ENCODE results near the gene EPB41L4B.

GRCh38 chr9:109166171-109166770 is 154.6 kb downstream of the EPB41L4B start:
- no peak for TF ChIP-seq CTCF (conservative IDR thresholded peaks at IDR 0.05; ENCODE audit: low read depth, low read length)
- no peak for TF ChIP-seq USF2 (IDR thresholded peaks at IDR 0.05; ENCODE audit: low read depth, low read length)
- TF ChIP-seq MXI1 (IDR thresholded peaks at IDR 0.05; ENCODE audit: borderline replicate concordance, low read depth, low read length): no peak
- no peak for TF ChIP-seq RFX5 (IDR thresholded peaks at IDR 0.05; ENCODE audit: low read depth, low read length)
- TF ChIP-seq SMC3 (IDR thresholded peaks at IDR 0.05; ENCODE audit: low read depth, low read length): no peak

Data from IMR-90 (cell line).